Activated naive CD8-positive, alpha-beta T cell treated with anti-CD3 and anti-CD28 coated beads, Interleukin-2, amount 50 U/mL, for 24 hours (primary cell): ENCODE measurements around the gene SIT1.

Experiments used
- ATAC-seq: fragments of 150-1000 bp; cut with Tn5 transposase; one replicate; pipeline ENCODE4 v1.10.0; 2021
- DNase-seq: peaks from one replicate; pipeline ENCODE4 v3.0.0; 2021
- H3K27ac Mint-ChIP-seq: one replicate; pipeline ENCODE4 v1.8.0; 2021; ENCODE audit warnings: mild to moderate bottlenecking, mixed read lengths
- H3K27me3 Mint-ChIP-seq: one replicate; pipeline ENCODE4 v1.8.0; 2021; ENCODE audit warnings: mixed read lengths
- H3K36me3 Mint-ChIP-seq: one replicate; pipeline ENCODE4 v1.8.0; 2021; ENCODE audit warnings: low read depth, mixed read lengths
- H3K4me1 Mint-ChIP-seq: one replicate; pipeline ENCODE4 v1.8.0; 2021; ENCODE audit warnings: mixed read lengths
- H3K4me3 Mint-ChIP-seq: one replicate; pipeline ENCODE4 v1.8.0; 2021; ENCODE audit warnings: mild to moderate bottlenecking, moderate library complexity, mixed read lengths
- H3K9me3 Mint-ChIP-seq: one replicate; pipeline ENCODE4 v1.8.0; 2021; ENCODE audit warnings: mixed read lengths

Gene SIT1

GRCh38 chr9:35650341-35651158 is at the start of gene SIT1:
SIT1 (minus strand) TSS chr9:35650931; CDS start chr9:35650853, 78 bp downstream.
- DNase-seq: peak; percentile 67

GRCh38 chr9:35700031-35700430 is 49.3 kb upstream of the SIT1 start:
- DNase-seq (no peak), ATAC-seq (no peak)
- H3K36me3 Mint-ChIP-seq: peaks cover 38% of the 10 kb centered on the region
- no peak overlapping the region for H3K27ac Mint-ChIP-seq
- H3K4me3 Mint-ChIP-seq: no peak overlapping the region
- no peaks in the 10 kb centered on the region for H3K27me3 Mint-ChIP-seq
- no peaks in the 10 kb centered on the region for H3K9me3 Mint-ChIP-seq
- peaks cover 6% of the 10 kb centered on the region for H3K4me1 Mint-ChIP-seq

More at GRCh38 chr9:35650341-35651158, at the start of gene SIT1:
- Mint-ChIP-seq H3K27ac (peak within 1 kb of the TSS; percentile 94), H3K4me3 (peak within 1 kb of the TSS; percentile 84), H3K27me3 (no peaks in the 10 kb centered on the region), H3K36me3 (no peaks in the 10 kb centered on the region), H3K4me1 (peaks cover 62% of the 10 kb centered on the region), H3K9me3 (no peaks in the 10 kb centered on the region)
- ATAC-seq: peak; percentile 10

- Mint-ChIP-seq H3K36me3 (peaks cover 24% of the 10 kb centered on the region), H3K9me3 (no peaks in the 10 kb centered on the region), H3K4me1 (peaks cover 6% of the 10 kb centered on the region), H3K27me3 (no peaks in the 10 kb centered on the region), H3K4me3 (no peak overlapping the region), H3K27ac (no peak overlapping the region)
- ATAC-seq: no peak
- no peak for DNase-seq
Observed at GRCh38 chr9:35698231-35698630, 47.5 kb upstream of the SIT1 start.

- Mint-ChIP-seq H3K36me3 (peaks cover 18% of the 10 kb centered on the region), H3K4me3 (no peak overlapping the region), H3K27ac (no peak overlapping the region), H3K9me3 (no peaks in the 10 kb centered on the region), H3K27me3 (no peaks in the 10 kb centered on the region), H3K4me1 (peaks cover 6% of the 10 kb centered on the region)
- no peak for ATAC-seq
- no peak for DNase-seq
Observed at GRCh38 chr9:35697486-35697885, 46.8 kb upstream of the SIT1 start.

GRCh38 chr9:35696520-35697215 is 45.9 kb upstream of the SIT1 start:
- peak; percentile 66 for DNase-seq
- H3K27ac Mint-ChIP-seq: no peak overlapping the region
- no peaks in the 10 kb centered on the region for H3K27me3 Mint-ChIP-seq

GRCh38 chr9:35695943-35696401 is 45.2 kb upstream of the SIT1 start:
- H3K36me3 Mint-ChIP-seq: peaks cover 18% of the 10 kb centered on the region
- no peaks in the 10 kb centered on the region for H3K27me3 Mint-ChIP-seq
- ATAC-seq (no peak), DNase-seq (no peak)
- H3K4me1 Mint-ChIP-seq: peaks cover 6% of the 10 kb centered on the region
- H3K27ac Mint-ChIP-seq: no peak overlapping the region
- no peak overlapping the region for H3K4me3 Mint-ChIP-seq
- H3K9me3 Mint-ChIP-seq: no peaks in the 10 kb centered on the region

More at GRCh38 chr9:35696520-35697215, 45.9 kb upstream of the SIT1 start:
- Mint-ChIP-seq H3K9me3 (no peaks in the 10 kb centered on the region), H3K4me1 (peaks cover 6% of the 10 kb centered on the region), H3K4me3 (no peak overlapping the region), H3K36me3 (peaks cover 18% of the 10 kb centered on the region)
- peak; percentile 88 for ATAC-seq

- peaks cover 7% of the 10 kb centered on the region for H3K36me3 Mint-ChIP-seq
- no peak overlapping the region for H3K27ac Mint-ChIP-seq
- H3K9me3 Mint-ChIP-seq: no peaks in the 10 kb centered on the region
- ATAC-seq (no peak), DNase-seq (no peak)
- no peaks in the 10 kb centered on the region for H3K27me3 Mint-ChIP-seq
- H3K4me1 Mint-ChIP-seq: peaks cover 22% of the 10 kb centered on the region
- no peak overlapping the region for H3K4me3 Mint-ChIP-seq
Observed at GRCh38 chr9:35691757-35692301, 41.1 kb upstream of the SIT1 start.

GRCh38 chr9:35691334-35691650 is 40.6 kb upstream of the SIT1 start:
- ATAC-seq (peak; percentile 3), DNase-seq (no peak)
- peak overlapping the region; percentile 74 for H3K4me3 Mint-ChIP-seq
- peak overlapping the region; percentile 44 for H3K27ac Mint-ChIP-seq
- no peaks in the 10 kb centered on the region for H3K9me3 Mint-ChIP-seq
- peaks cover 20% of the 10 kb centered on the region for H3K4me1 Mint-ChIP-seq
- H3K36me3 Mint-ChIP-seq: peaks cover 1% of the 10 kb centered on the region
- H3K27me3 Mint-ChIP-seq: no peaks in the 10 kb centered on the region

GRCh38 chr9:35690614-35691333 is 40.0 kb upstream of the SIT1 start:
- Mint-ChIP-seq H3K4me3 (peak overlapping the region; percentile 74), H3K4me1 (peaks cover 20% of the 10 kb centered on the region)
- peak; percentile 8 for ATAC-seq

GRCh38 chr9:35690294-35690613 is 39.5 kb upstream of the SIT1 start:
- ATAC-seq (no peak), DNase-seq (no peak)
- no peaks in the 10 kb centered on the region for H3K9me3 Mint-ChIP-seq
- no peaks in the 10 kb centered on the region for H3K36me3 Mint-ChIP-seq
- H3K27ac Mint-ChIP-seq: no peak overlapping the region
- no peaks in the 10 kb centered on the region for H3K27me3 Mint-ChIP-seq
- H3K4me1 Mint-ChIP-seq: peaks cover 20% of the 10 kb centered on the region
- H3K4me3 Mint-ChIP-seq: peak overlapping the region; percentile 74

More at GRCh38 chr9:35690614-35691333, 40.0 kb upstream of the SIT1 start:
- no peaks in the 10 kb centered on the region for H3K9me3 Mint-ChIP-seq
- H3K27me3 Mint-ChIP-seq: no peaks in the 10 kb centered on the region
- H3K27ac Mint-ChIP-seq: peak overlapping the region; percentile 44
- peak; percentile 52 for DNase-seq
- no peaks in the 10 kb centered on the region for H3K36me3 Mint-ChIP-seq

- peaks cover 20% of the 10 kb centered on the region for H3K4me1 Mint-ChIP-seq
- H3K36me3 Mint-ChIP-seq: no peaks in the 10 kb centered on the region
- H3K9me3 Mint-ChIP-seq: no peaks in the 10 kb centered on the region
- peak within 1 kb of the TSS; percentile 74 for H3K4me3 Mint-ChIP-seq
- DNase-seq: no peak
- peak within 1 kb of the TSS; percentile 44 for H3K27ac Mint-ChIP-seq
- ATAC-seq: no peak
- no peaks in the 10 kb centered on the region for H3K27me3 Mint-ChIP-seq
Observed at GRCh38 chr9:35689542-35690293, 39.0 kb upstream of the SIT1 start, which contains the start of gene TPM2. TPM2 (minus strand) TSS chr9:35689925; CDS start chr9:35689817, 108 bp downstream.

- H3K9me3 Mint-ChIP-seq: no peaks in the 10 kb centered on the region
- H3K36me3 Mint-ChIP-seq: no peaks in the 10 kb centered on the region
- DNase-seq: no peak
- peaks cover 20% of the 10 kb centered on the region for H3K4me1 Mint-ChIP-seq
- peak; percentile 89 for ATAC-seq
- peak overlapping the region; percentile 54 for H3K4me3 Mint-ChIP-seq
- H3K27me3 Mint-ChIP-seq: no peaks in the 10 kb centered on the region
- H3K27ac Mint-ChIP-seq: no peak overlapping the region
Observed at GRCh38 chr9:35688558-35689541, 38.1 kb upstream of the SIT1 start.

GRCh38 chr9:35687972-35688557 is 37.3 kb upstream of the SIT1 start:
- H3K4me3 Mint-ChIP-seq: no peak overlapping the region
- no peaks in the 10 kb centered on the region for H3K36me3 Mint-ChIP-seq
- no peaks in the 10 kb centered on the region for H3K27me3 Mint-ChIP-seq
- DNase-seq: no peak
- peaks cover 20% of the 10 kb centered on the region for H3K4me1 Mint-ChIP-seq
- ATAC-seq: no peak
- no peak overlapping the region for H3K27ac Mint-ChIP-seq
- H3K9me3 Mint-ChIP-seq: no peaks in the 10 kb centered on the region
